ENCODE data around the gene TMEM41B. TPM values are rescaled to one million over a fixed set of nuclear protein-coding genes. Genes with fewer than 3 reads are reported as not detected.
"Not testable (repeated sequence)": the region's sequence is repeated elsewhere in the genome, so short reads cannot be mapped to it uniquely, and the experiment has no call there.

The TMEM41B gene
- total RNA-seq, 1 experiment from 2014 or later: 67.2 TPM

GRCh38 chr11:9318442-9319376, 4.3 kb upstream of the TMEM41B start:
- CTCF ChIA-PET; H3K9me2 ChIP-seq (ENCODE audit: insufficient read depth); H4K20me1 ChIP-seq (ENCODE audit: insufficient read depth); H3K36me3 ChIP-seq (ENCODE audit: control insufficient read depth in 1 of 2, insufficient read depth in 2 of 2, low read length in 2 of 2); RAD21 ChIA-PET (ENCODE audit: low non-redundant PET in 1 of 2, low total read pairs in 2 of 2, uncharacterized antibody in 2 of 2, unreplicated experiment in 2 of 2); H3K79me2 ChIP-seq (ENCODE audit: insufficient read depth, low read length); H3K4me3 ChIP-seq (replicated peaks in 1 of 2; ENCODE audit: low read depth in 1 of 2, low read length in 2 of 2); H3K4me2 ChIP-seq (ENCODE audit: low read length); H3K27ac ChIP-seq (ENCODE audit: low read depth, low read length); H2AFZ ChIP-seq (ENCODE audit: low read depth, low read length, poor library complexity, severe bottlenecking); POLR2A ChIA-PET; DNase-seq (ENCODE audit: low read depth, low spot score); BruUV-seq (replicated peaks); intact Hi-C loops (cut with micrococcal nuclease); ATAC-seq; H3K27me3 ChIP-seq (ENCODE audit: insufficient read depth, low read length); H3K9me3 ChIP-seq (ENCODE audit: control insufficient read depth in 1 of 2, insufficient read depth in 1 of 2, low read depth in 1 of 2, low read length in 2 of 2); H3K9ac ChIP-seq (ENCODE audit: low read length): not testable (repeated sequence)
- peaks cover 20 to 34% of the 10 kb centered on the region in 2 experiments; a peak in 3 of 4 replicates for H3K4me1 ChIP-seq (ENCODE audit: control insufficient read depth in 1 of 2, insufficient read depth in 2 of 2, low read length in 2 of 2)

GRCh38 chr11:9316334-9316733, 1.9 kb upstream of the TMEM41B start:
- Histone ChIP-seq H2AFZ (ENCODE audit: low read depth, low read length, poor library complexity, severe bottlenecking) (peak overlapping the region; percentile 37), H3K4me3 (replicated peaks in 1 of 2; ENCODE audit: low read depth in 1 of 2, low read length in 2 of 2) (no peak overlapping the region), H3K36me3 (ENCODE audit: control insufficient read depth in 1 of 2, insufficient read depth in 2 of 2, low read length in 2 of 2) (no peaks in the 10 kb centered on the region; a peak in 1 of 4 replicates), H4K20me1 (ENCODE audit: insufficient read depth) (no peaks in the 10 kb centered on the region), H3K27ac (ENCODE audit: low read depth, low read length) (no peak overlapping the region), H3K27me3 (ENCODE audit: insufficient read depth, low read length) (no peaks in the 10 kb centered on the region), H3K4me1 (ENCODE audit: control insufficient read depth in 1 of 2, insufficient read depth in 2 of 2, low read length in 2 of 2) (peaks cover 26 to 42% of the 10 kb centered on the region in 2 experiments; a peak in 3 of 4 replicates), H3K79me2 (ENCODE audit: insufficient read depth, low read length) (peaks cover 30% of the 10 kb centered on the region), H3K9me3 (ENCODE audit: control insufficient read depth in 1 of 2, insufficient read depth in 1 of 2, low read depth in 1 of 2, low read length in 2 of 2) (no peaks in the 10 kb centered on the region), H3K9ac (ENCODE audit: low read length) (no peak overlapping the region), H3K9me2 (ENCODE audit: insufficient read depth) (no peaks in the 10 kb centered on the region), H3K4me2 (ENCODE audit: low read length) (peak overlapping the region; percentile 44)
- no TSS peak for BruUV-seq (replicated peaks)
- ChIA-PET CTCF (interaction anchor here (0.6 kb wide), 1 partner anchor 36 kb away, joined by 3 read pairs; no protein-coding TSS in a partner anchor), RAD21 (ENCODE audit: low non-redundant PET in 1 of 2, low total read pairs in 2 of 2, uncharacterized antibody in 2 of 2, unreplicated experiment in 2 of 2) (interaction anchor here in 1 of 2 experiments (0.5 kb wide), 1 partner anchor 68 kb away, joined by 3 read pairs; the partner anchor contains the start of gene IPO7), POLR2A (interaction anchor here (2.0 kb wide), 2 partner anchors 48 to 144 kb away, joined by 4 to 6 read pairs; partner anchors contain the start of gene ZNF143)
- intact Hi-C loops (cut with micrococcal nuclease): no loop called here
- no peak for TF ChIP-seq CTCF (IDR thresholded peaks at IDR 0.05 in 2 of 3, conservative IDR thresholded peaks at IDR 0.05 in 1 of 3; ENCODE audit: borderline replicate concordance in 1 of 3, insufficient read depth in 1 of 3, low read depth in 2 of 3, low read length in 2 of 3)
- TF ChIP-seq TCF7L2 (IDR thresholded peaks at IDR 0.05; ENCODE audit: borderline replicate concordance, extremely low read depth, insufficient read depth, insufficient read length): no peak
- no peak for TF ChIP-seq EZH2phosphoT487 (IDR thresholded peaks at IDR 0.05; ENCODE audit: borderline replicate concordance)
- TF ChIP-seq POLR2A (IDR thresholded peaks at IDR 0.05; ENCODE audit: borderline replicate concordance, extremely low read depth, insufficient read depth, insufficient read length): no peak
- no peak for TF ChIP-seq REST (IDR thresholded peaks at IDR 0.05; ENCODE audit: low read depth)
- TF ChIP-seq CBX3 (IDR thresholded peaks at IDR 0.05; ENCODE audit: low read depth): no peak
- TF ChIP-seq ZNF274 (IDR thresholded peaks at IDR 0.05; ENCODE audit: low read depth, low read length): no peak
- no peak for TF ChIP-seq ATF3 (IDR thresholded peaks at IDR 0.05)
- TF ChIP-seq YY1 (IDR thresholded peaks at IDR 0.05; ENCODE audit: extremely low read depth, insufficient replicate concordance, low read depth, low read length): no peak
- TF ChIP-seq ELF1 (IDR thresholded peaks at IDR 0.05; ENCODE audit: borderline replicate concordance, low read depth): no peak
- TF ChIP-seq SIN3A (IDR thresholded peaks at IDR 0.05; ENCODE audit: low read depth): no peak
- DNase-seq (ENCODE audit: low read depth, low spot score) (no peak), ATAC-seq (no peak)

Data from HCT116 (cell line).